ENCODE data around the gene UPF1.

UPF1 gene

DNA sequence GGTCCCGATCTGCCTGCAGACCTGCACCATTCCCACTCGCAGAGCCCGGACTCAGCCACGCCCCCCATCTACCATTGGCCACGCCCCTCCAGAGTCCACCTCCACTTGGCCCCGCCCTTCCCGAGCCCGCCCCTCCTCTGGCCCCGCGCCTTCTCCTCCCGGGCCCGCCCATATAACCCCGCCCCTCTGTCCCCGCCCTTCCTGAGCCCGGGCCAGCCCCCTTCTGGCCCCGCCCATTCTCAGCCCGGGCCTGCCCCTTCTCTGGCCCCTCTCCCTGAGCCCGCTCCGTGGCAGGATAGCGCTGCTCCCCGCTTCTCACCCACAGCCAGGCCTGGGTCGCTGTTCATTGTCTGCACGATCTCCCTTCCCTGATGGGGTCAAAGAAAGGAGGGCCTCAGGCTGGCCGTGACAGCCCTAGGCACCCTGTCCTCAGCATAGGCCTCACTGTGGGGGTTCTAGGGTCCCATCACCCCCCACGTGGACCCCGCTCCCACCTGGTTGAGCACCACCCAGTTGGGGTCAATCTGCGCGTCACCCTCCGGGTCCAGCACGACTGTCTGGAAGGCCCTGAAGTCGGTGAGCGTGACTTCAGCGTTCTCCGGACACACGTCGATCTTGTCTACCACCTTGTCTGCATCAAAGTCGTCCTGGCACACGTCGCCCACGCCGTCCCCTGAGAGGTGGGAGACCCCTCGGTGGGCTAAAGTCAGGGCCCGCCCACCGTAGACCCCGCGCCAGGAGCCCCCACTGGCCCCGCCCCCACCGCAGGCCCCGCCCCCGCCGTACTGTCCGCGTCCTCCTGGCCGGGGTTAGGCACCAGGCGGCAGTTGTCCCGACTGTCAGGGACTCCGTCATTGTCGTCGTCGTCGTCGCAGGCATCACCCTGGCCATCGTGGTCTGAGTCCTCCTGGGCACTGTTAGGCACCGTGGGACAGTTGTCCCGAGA is 46.3 kb upstream of the UPF1 start (continued):
- TF ChIP-seq ZBTB49 (tag by site-specific recombination; IDR thresholded peaks at IDR 0.05; ENCODE audit: low read depth), result no peak
- 0 out of 2 replicates have a peak, but pooled peaks have one; percentile 15 for TF ChIP-seq ZBTB8A (tag by site-specific recombination; IDR thresholded peaks at IDR 0.05)
- no peak for TF ChIP-seq ZSCAN30 (tag by site-specific recombination; IDR thresholded peaks at IDR 0.05)
- peak; percentile 71; the same call in 1 of the 2 replicates for TF ChIP-seq ZNF394 (tag by site-specific recombination; IDR thresholded peaks at IDR 0.05; ENCODE audit: borderline replicate concordance)
- TF ChIP-seq GLIS1 (tag by site-specific recombination; IDR thresholded peaks at IDR 0.05), result no peak
- no peak for TF ChIP-seq KLF10 (tag by site-specific recombination; IDR thresholded peaks at IDR 0.05)
- TF ChIP-seq, protein P1, sequence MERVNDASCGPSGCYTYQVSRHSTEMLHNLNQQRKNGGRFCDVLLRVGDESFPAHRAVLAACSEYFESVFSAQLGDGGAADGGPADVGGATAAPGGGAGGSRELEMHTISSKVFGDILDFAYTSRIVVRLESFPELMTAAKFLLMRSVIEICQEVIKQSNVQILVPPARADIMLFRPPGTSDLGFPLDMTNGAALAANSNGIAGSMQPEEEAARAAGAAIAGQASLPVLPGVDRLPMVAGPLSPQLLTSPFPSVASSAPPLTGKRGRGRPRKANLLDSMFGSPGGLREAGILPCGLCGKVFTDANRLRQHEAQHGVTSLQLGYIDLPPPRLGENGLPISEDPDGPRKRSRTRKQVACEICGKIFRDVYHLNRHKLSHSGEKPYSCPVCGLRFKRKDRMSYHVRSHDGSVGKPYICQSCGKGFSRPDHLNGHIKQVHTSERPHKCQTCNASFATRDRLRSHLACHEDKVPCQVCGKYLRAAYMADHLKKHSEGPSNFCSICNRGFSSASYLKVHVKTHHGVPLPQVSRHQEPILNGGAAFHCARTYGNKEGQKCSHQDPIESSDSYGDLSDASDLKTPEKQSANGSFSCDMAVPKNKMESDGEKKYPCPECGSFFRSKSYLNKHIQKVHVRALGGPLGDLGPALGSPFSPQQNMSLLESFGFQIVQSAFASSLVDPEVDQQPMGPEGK (tag by site-specific recombination; IDR thresholded peaks at IDR 0.05), result peak; percentile 56; the same call in 1 of the 2 replicates
- no peak for TF ChIP-seq ZNF19 (tag by site-specific recombination; IDR thresholded peaks at IDR 0.05; ENCODE audit: low read depth)
- TF ChIP-seq KLF9 (tag by site-specific recombination; IDR thresholded peaks at IDR 0.05; ENCODE audit: low read depth), result peak; percentile 97
- TF ChIP-seq ZNF266 (tag by site-specific recombination; IDR thresholded peaks at IDR 0.05; ENCODE audit: low read depth), result no peak
- no peak for TF ChIP-seq ZNF140 (tag by site-specific recombination; IDR thresholded peaks at IDR 0.05)
- TF ChIP-seq ZNF701 (tag by site-specific recombination; IDR thresholded peaks at IDR 0.05), result no peak
- no peak for TF ChIP-seq ZSCAN4 (tag by site-specific recombination; IDR thresholded peaks at IDR 0.05)
- TF ChIP-seq ZBTB10 (tag by site-specific recombination; IDR thresholded peaks at IDR 0.05), result peak; percentile 49; the same call in 1 of the 2 replicates
- no peak for TF ChIP-seq ZNF423 (tag by site-specific recombination; IDR thresholded peaks at IDR 0.05)
- no peak for TF ChIP-seq ZSCAN5A (tag by site-specific recombination; IDR thresholded peaks at IDR 0.05)
- TF ChIP-seq GLI4 (tag by site-specific recombination; IDR thresholded peaks at IDR 0.05), result no peak

All from HEK293 (cell line).